C4-2B (cell line): ENCODE data around the gene SUV39H1.
"Not testable (repeated sequence)": the region's sequence is repeated elsewhere in the genome, so short reads cannot be mapped to it uniquely, and the experiment has no call there.

ENCODE experiments used
- H3K27ac ChIP-seq: fragments of 450-650 bp; 2 replicates; pipeline ENCODE4 v1.5.1; 2017
- ZFX ChIP-seq: fragments of 450-650 bp; IDR thresholded peaks from 2 replicates; pipeline ENCODE4 v1.6.1; 2017
- TF ChIP-seq, protein P1 (sequence below): fragments of 450-650 bp; conservative IDR thresholded peaks from 2 replicates; pipeline ENCODE4 v1.5.1; 2017; ENCODE audit warnings: mild to moderate bottlenecking

The SUV39H1 gene

DNA sequence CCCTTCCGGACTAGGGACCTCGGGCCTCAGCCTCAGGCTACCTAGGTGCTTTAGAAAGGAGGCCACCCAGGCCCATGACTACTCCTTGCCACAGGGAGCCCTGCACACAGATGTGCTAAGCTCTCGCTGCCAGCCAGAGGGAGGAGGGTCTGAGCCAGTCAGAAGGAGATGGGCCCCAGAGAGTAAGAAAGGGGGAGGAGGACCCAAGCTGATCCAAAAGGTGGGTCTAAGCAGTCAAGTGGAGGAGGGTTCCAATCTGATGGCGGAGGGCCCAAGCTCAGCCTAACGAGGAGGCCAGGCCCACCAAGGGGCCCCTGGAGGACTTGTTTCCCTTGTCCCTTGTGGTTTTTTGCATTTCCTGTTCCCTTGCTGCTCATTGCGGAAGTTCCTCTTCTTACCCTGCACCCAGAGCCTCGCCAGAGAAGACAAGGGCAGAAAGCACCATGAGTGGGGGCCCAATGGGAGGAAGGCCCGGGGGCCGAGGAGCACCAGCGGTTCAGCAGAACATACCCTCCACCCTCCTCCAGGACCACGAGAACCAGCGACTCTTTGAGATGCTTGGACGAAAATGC lies 13.0 kb upstream of the SUV39H1 start, which contains the start of gene WAS:
Gene WAS (plus strand): TSS at position 389 of the 572 bp plus-strand sequence. CDS start 55 bp downstream, at position 444.
- H3K27ac ChIP-seq, result no peak within 1 kb of the TSS
- TF ChIP-seq ZFX, result no peak
- TF ChIP-seq, protein P1, sequence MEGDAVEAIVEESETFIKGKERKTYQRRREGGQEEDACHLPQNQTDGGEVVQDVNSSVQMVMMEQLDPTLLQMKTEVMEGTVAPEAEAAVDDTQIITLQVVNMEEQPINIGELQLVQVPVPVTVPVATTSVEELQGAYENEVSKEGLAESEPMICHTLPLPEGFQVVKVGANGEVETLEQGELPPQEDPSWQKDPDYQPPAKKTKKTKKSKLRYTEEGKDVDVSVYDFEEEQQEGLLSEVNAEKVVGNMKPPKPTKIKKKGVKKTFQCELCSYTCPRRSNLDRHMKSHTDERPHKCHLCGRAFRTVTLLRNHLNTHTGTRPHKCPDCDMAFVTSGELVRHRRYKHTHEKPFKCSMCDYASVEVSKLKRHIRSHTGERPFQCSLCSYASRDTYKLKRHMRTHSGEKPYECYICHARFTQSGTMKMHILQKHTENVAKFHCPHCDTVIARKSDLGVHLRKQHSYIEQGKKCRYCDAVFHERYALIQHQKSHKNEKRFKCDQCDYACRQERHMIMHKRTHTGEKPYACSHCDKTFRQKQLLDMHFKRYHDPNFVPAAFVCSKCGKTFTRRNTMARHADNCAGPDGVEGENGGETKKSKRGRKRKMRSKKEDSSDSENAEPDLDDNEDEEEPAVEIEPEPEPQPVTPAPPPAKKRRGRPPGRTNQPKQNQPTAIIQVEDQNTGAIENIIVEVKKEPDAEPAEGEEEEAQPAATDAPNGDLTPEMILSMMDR, result no peak

DNA sequence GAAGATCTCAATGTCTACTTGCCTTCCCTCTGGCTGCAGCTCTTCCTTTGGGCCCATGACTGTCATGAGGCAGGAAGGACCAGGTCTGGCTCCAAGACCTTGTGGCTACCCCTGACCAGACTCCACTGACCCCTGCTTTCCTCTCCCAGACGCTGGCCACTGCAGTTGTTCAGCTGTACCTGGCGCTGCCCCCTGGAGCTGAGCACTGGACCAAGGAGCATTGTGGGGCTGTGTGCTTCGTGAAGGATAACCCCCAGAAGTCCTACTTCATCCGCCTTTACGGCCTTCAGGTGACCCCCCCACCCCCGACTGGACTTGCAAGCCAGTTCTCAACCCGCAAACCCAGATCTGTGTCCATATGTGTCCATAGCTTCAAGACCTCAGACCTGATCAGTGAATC lies 12.4 kb upstream of the SUV39H1 start:
- H3K27ac ChIP-seq, result no peak overlapping the region
- TF ChIP-seq, protein P1, result no peak
- no peak for TF ChIP-seq ZFX

DNA sequence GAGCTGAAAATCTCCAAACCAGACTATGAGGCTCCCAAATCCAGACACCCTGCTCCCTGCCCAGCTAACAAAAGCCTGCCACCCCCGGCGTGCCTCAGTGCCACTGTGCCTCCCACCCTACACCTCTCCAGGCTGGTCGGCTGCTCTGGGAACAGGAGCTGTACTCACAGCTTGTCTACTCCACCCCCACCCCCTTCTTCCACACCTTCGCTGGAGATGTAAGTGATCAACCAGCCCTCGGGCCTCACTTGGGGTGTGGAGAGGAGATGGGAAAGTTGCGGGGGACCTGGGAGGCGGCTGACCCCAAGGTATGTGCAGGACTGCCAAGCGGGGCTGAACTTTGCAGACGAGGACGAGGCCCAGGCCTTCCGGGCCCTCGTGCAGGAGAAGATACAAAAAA lies 11.1 kb upstream of the SUV39H1 start:
- no peak overlapping the region for H3K27ac ChIP-seq
- TF ChIP-seq, protein P1, result no peak
- TF ChIP-seq ZFX, result no peak

DNA sequence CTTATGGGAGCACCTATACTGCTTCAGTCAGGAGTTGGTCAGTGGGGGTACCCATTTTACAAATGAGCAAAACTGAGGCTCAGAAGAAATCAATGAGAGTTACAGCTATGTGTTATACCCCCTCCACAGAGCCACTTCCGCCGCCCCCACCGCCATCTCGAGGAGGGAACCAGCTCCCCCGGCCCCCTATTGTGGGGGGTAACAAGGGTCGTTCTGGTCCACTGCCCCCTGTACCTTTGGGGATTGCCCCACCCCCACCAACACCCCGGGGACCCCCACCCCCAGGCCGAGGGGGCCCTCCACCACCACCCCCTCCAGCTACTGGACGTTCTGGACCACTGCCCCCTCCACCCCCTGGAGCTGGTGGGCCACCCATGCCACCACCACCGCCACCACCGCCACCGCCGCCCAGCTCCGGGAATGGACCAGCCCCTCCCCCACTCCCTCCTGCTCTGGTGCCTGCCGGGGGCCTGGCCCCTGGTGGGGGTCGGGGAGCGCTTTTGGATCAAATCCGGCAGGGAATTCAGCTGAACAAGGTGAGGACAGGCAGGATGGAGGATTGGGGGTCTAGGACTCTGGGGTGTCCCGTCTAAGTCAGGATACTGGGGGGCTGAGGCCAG lies 7.9 kb upstream of the SUV39H1 start:
- no peak overlapping the region for H3K27ac ChIP-seq
- TF ChIP-seq, protein P1, result no peak
- TF ChIP-seq ZFX, result no peak

DNA sequence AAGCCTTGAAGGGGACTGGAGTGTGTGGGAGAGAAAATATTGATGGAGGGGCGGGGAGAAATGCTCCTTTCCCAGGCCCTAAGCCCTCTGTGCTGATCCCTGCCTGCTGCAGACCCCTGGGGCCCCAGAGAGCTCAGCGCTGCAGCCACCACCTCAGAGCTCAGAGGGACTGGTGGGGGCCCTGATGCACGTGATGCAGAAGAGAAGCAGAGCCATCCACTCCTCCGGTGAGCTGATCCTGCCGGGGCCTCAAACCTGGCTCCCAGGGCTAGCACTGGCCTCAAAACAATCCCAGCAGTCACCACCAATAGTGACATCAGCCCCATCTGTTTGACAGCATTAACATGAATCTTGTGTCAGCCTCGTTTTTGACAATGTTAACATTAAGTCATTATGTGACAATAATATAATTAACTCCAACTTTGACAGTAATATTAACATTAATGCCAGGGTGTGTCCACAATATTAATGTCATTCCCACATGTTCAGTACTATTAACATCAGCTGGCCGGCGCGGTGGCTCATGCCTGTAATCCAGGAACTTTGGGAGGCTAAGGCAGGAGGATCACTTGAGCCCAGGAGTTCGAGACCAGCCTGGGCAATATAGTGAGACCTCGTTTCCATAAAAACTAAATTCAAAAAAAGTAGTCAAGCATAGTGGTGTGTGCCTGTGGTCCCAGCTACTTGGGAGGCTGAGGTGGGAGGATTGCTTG lies 7.2 kb upstream of the SUV39H1 start:
- no peak overlapping the region for H3K27ac ChIP-seq
- no peak for TF ChIP-seq ZFX
- TF ChIP-seq, protein P1, result no peak

DNA sequence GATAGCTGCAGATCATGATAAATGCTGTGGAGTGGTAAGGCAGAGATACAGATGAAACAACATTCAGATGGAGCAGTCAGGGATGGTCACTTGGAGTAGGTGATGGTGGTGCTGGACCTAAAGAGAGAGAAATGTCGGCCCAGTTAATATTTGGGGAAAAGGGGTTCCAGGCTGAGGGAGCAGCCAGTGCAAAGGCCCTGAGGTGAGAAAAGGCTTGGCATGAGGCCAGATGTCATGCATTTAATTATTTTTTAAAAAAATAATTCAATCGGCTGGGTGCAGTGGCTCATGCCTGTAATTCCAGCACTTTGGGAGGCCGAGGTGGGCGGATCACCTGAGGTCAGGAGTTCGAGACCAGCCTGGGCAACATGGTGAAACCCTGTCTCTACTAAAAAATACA lies 4.8 kb upstream of the SUV39H1 start:
- H3K27ac ChIP-seq, result not testable (repeated sequence)

DNA sequence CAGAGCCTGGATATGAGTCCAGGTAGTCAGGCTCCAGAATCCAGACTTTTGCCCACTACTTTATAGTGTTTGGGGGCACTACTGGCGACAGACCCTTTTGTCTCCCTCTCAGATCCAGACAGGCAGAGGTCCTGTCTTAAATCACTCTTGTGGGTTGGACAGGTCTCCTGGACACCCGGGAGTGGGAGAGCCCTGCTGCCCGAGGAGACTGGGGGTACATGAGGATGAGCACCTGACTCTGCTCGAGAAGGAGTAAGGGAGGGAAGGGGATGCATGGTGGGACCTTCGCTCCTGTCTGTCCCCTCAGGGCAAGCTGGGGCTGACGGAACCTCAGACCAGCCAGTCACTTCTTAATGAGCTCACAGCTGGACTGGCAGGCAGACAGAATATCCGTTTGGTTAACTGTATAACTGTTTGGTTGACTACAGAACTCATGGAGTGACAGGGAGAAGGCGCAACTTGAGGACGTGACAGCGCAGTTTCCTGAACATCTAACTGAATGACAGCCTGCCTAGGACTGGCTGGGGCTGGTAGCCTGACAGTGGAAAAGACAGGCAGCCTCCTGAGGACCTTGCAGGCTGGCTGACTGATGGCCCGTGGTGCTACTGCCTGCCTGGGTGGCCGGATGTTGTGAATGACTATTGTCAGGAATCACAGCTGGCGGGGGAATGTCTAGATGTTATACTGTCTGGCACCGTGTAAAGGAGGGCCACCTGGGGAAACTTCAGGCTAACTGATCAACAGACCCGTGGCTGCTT lies 1.6 kb upstream of the SUV39H1 start:
- peak overlapping the region; percentile 89 for H3K27ac ChIP-seq
- TF ChIP-seq, protein P1, result no peak
- no peak for TF ChIP-seq ZFX
